ENCODE measurements around the gene TOMM70.
"Not testable (repeated sequence)": the region's sequence is repeated elsewhere in the genome, so short reads cannot be mapped to it uniquely, and the experiment has no call there.

TOMM70 gene

DNA sequence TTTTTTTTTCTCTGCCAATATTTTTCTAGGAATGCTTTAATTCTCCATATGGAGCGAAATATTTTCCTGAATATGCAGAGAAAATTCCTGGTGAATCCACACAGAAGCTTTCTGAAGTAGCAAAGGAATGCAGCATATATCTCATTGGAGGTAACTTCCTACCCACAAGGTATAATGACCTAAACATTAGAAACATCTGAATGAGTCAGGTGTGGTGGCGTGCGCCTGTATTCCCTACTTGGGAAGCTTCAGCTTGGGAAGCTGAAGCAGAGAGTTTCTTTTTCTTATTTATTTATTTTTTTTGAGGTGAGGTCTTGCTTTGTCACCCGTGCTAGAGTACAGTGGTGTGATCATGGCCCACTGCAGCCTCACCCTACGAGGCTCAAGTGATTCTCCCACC lies 61.1 kb downstream of the TOMM70 start:
- Histone ChIP-seq H2AFZ (ENCODE audit: low read depth, low read length, severe bottlenecking) (no peak overlapping the region), H3K4me2 (ENCODE audit: low read depth, low read length, poor library complexity, severe bottlenecking) (no peak overlapping the region), H3K27ac (ENCODE audit: low read depth, low read length) (no peak overlapping the region), H3K9me2 (replicated peaks; ENCODE audit: insufficient read depth, low read length) (no peaks in the 10 kb centered on the region), H3K9me3 (ENCODE audit: insufficient read depth, low read length) (no peaks in the 10 kb centered on the region), H3F3A (ENCODE audit: insufficient read depth) (no peaks in the 10 kb centered on the region; the same call in 1 of the 2 replicates), H3K9ac (ENCODE audit: low read length) (no peak overlapping the region), H3K36me3 (ENCODE audit: low read length) (peaks cover 26% of the 10 kb centered on the region; the same call in 1 of the 2 replicates), H3K79me2 (ENCODE audit: insufficient read depth, low read length) (peaks cover 10% of the 10 kb centered on the region), H4K20me1 (ENCODE audit: low read depth, low read length) (no peaks in the 10 kb centered on the region), H3K4me3 (ENCODE audit: insufficient read depth, low read length, poor library complexity, severe bottlenecking) (no peak overlapping the region), H3K27me3 (ENCODE audit: low read length) (no peaks in the 10 kb centered on the region)
- TF ChIP-seq, protein P1, sequence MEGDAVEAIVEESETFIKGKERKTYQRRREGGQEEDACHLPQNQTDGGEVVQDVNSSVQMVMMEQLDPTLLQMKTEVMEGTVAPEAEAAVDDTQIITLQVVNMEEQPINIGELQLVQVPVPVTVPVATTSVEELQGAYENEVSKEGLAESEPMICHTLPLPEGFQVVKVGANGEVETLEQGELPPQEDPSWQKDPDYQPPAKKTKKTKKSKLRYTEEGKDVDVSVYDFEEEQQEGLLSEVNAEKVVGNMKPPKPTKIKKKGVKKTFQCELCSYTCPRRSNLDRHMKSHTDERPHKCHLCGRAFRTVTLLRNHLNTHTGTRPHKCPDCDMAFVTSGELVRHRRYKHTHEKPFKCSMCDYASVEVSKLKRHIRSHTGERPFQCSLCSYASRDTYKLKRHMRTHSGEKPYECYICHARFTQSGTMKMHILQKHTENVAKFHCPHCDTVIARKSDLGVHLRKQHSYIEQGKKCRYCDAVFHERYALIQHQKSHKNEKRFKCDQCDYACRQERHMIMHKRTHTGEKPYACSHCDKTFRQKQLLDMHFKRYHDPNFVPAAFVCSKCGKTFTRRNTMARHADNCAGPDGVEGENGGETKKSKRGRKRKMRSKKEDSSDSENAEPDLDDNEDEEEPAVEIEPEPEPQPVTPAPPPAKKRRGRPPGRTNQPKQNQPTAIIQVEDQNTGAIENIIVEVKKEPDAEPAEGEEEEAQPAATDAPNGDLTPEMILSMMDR (IDR thresholded peaks at IDR 0.05; ENCODE audit: insufficient read depth, low read length, poor library complexity, severe bottlenecking): no peak
- no peak for TF ChIP-seq EZH2phosphoT487 (conservative IDR thresholded peaks at IDR 0.05; ENCODE audit: low read length)

DNA sequence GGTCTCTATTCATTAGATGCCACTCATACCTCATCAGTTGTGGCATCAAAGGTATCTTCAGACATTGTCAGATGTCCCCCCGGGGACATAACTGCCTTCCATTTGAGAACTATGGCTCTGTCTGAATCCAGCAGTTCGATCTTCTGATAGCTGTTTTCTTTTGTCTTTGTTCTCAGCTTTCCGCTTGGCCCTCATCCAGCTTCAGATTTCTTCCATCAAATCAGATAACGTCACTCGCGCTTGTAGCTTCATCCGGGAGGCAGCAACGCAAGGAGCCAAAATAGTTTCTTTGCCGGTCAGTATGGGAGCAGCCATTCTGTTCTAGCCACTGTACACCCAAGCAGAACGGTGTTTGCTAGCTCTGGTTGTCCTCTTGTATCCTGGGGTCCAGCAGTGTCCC lies 62.0 kb downstream of the TOMM70 start:
- H3K9ac ChIP-seq (ENCODE audit: low read length): no peak overlapping the region
- no peak overlapping the region for H2AFZ ChIP-seq (ENCODE audit: low read depth, low read length, severe bottlenecking)
- H3K9me2 ChIP-seq (replicated peaks; ENCODE audit: insufficient read depth, low read length): no peaks in the 10 kb centered on the region
- no peaks in the 10 kb centered on the region for H4K20me1 ChIP-seq (ENCODE audit: low read depth, low read length)
- TF ChIP-seq, protein P1 (IDR thresholded peaks at IDR 0.05; ENCODE audit: insufficient read depth, low read length, poor library complexity, severe bottlenecking): no peak
- no peak for TF ChIP-seq EZH2phosphoT487 (conservative IDR thresholded peaks at IDR 0.05; ENCODE audit: low read length)
- no peak overlapping the region for H3K4me3 ChIP-seq (ENCODE audit: insufficient read depth, low read length, poor library complexity, severe bottlenecking)
- H3K9me3 ChIP-seq (ENCODE audit: insufficient read depth, low read length): no peaks in the 10 kb centered on the region
- no peaks in the 10 kb centered on the region; the same call in 1 of the 2 replicates for H3F3A ChIP-seq (ENCODE audit: insufficient read depth)
- H3K79me2 ChIP-seq (ENCODE audit: insufficient read depth, low read length): peaks cover 10% of the 10 kb centered on the region
- H3K36me3 ChIP-seq (ENCODE audit: low read length): peaks cover 26% of the 10 kb centered on the region; the same call in 1 of the 2 replicates
- H3K4me2 ChIP-seq (ENCODE audit: low read depth, low read length, poor library complexity, severe bottlenecking): no peak overlapping the region
- no peaks in the 10 kb centered on the region for H3K27me3 ChIP-seq (ENCODE audit: low read length)
- H3K27ac ChIP-seq (ENCODE audit: low read depth, low read length): no peak overlapping the region

DNA sequence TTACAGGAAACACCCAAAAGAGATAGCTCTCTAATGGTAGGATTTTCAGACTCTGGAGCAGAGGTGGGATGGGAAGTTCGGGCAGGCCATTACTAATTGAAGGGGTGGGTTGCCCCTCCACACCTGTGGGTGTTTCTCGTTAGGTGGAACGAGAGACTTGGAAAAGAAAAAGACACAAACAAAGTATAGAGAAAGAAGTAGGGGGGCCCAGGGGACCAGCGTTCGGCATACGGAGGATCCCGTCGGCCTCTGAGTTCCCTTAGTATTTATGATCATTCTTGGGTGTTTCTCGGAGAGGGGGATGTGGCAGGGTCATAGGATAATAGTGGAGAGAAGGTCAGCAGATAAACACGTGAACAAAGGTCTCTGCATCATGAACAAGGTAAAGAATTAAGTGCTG lies 64.7 kb downstream of the TOMM70 start:
- H2AFZ ChIP-seq (ENCODE audit: low read depth, low read length, severe bottlenecking); H3K4me3 ChIP-seq (ENCODE audit: insufficient read depth, low read length, poor library complexity, severe bottlenecking); H4K20me1 ChIP-seq (ENCODE audit: low read depth, low read length); H3F3A ChIP-seq (ENCODE audit: insufficient read depth); H3K36me3 ChIP-seq (ENCODE audit: low read length); H3K9me2 ChIP-seq (replicated peaks; ENCODE audit: insufficient read depth, low read length); H3K9me3 ChIP-seq (ENCODE audit: insufficient read depth, low read length); H3K27me3 ChIP-seq (ENCODE audit: low read length); H3K27ac ChIP-seq (ENCODE audit: low read depth, low read length): not testable (repeated sequence)
- peaks cover 10% of the 10 kb centered on the region for H3K79me2 ChIP-seq (ENCODE audit: insufficient read depth, low read length)
- 0 out of 2 replicates have a peak overlapping the region, but pooled peaks have one; percentile 74 for H3K9ac ChIP-seq (ENCODE audit: low read length)
- peak overlapping the region; percentile 96 for H3K4me2 ChIP-seq (ENCODE audit: low read depth, low read length, poor library complexity, severe bottlenecking)

DNA sequence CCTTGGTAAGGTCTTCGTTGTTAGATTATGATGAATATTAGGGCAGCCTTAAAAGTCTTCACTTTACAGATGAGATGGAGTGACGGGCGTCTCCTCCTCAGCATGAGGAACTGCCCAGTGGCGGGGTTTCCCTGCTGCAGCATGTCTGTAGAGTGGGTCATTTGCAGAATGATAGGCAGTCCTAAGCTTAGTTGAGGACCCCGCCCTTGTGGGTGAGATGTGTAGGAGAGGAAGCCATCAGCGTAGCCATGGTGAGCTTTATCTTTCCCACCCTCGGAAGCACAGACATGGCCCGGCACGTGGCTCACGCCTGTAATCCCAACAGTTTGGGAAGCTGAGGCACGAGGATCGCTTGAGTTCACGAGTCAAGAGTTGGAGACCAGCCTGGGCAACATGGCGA lies 65.5 kb downstream of the TOMM70 start:
- H3K9me3 ChIP-seq (ENCODE audit: insufficient read depth, low read length): no peaks in the 10 kb centered on the region
- H3K79me2 ChIP-seq (ENCODE audit: insufficient read depth, low read length): peaks cover 10% of the 10 kb centered on the region
- peaks cover under 1% of the 10 kb centered on the region; the same call in 1 of the 2 replicates for H3K36me3 ChIP-seq (ENCODE audit: low read length)
- peak overlapping the region; percentile 49 for H2AFZ ChIP-seq (ENCODE audit: low read depth, low read length, severe bottlenecking)
- no peaks in the 10 kb centered on the region for H3K9me2 ChIP-seq (replicated peaks; ENCODE audit: insufficient read depth, low read length)
- peak overlapping the region; percentile 67 for H3K4me3 ChIP-seq (ENCODE audit: insufficient read depth, low read length, poor library complexity, severe bottlenecking)
- no peak for TF ChIP-seq EZH2phosphoT487 (conservative IDR thresholded peaks at IDR 0.05; ENCODE audit: low read length)
- TF ChIP-seq, protein P1 (IDR thresholded peaks at IDR 0.05; ENCODE audit: insufficient read depth, low read length, poor library complexity, severe bottlenecking): no peak
- no peaks in the 10 kb centered on the region for H3K27me3 ChIP-seq (ENCODE audit: low read length)
- H3K9ac ChIP-seq (ENCODE audit: low read length): peak overlapping the region; percentile 74
- peak overlapping the region; percentile 74 for H3K27ac ChIP-seq (ENCODE audit: low read depth, low read length)
- no peaks in the 10 kb centered on the region for H4K20me1 ChIP-seq (ENCODE audit: low read depth, low read length)
- peak overlapping the region; percentile 96 for H3K4me2 ChIP-seq (ENCODE audit: low read depth, low read length, poor library complexity, severe bottlenecking)
- H3F3A ChIP-seq (ENCODE audit: insufficient read depth): peaks cover 9% of the 10 kb centered on the region; the same call in 1 of the 2 replicates

All from SU-DHL-6 (cell line).